GM12878 (cell line): Measurements from ENCODE around the gene TXNL1. TPM values are rescaled to one million over a fixed set of nuclear protein-coding genes. Genes with fewer than 3 reads are reported as not detected.

Experiments
- ATAC-seq: fragments of 200-7000 bp; cut with Tn5 transposase; 3 replicates; pipeline ENCODE4 v1.9.1; 2020; ENCODE audit warnings: mild to moderate bottlenecking, moderate library complexity
- BruUV-seq: library from RNA; stranded (reverse); fragments of 400-500 nt; replicated peaks from 2 replicates; lab custom pipeline; 2021; lab: Mats Ljungman, UMichigan
- CTCF ChIA-PET: fragments of 300-600 bp; sonication (Branson Sonifier 250); formaldehyde crosslinking; extraction: SDS; loops from one replicate; lab custom pipeline; 2021; ENCODE audit warnings: inconsistent platforms; lab: Yijun Ruan, JAX
- POLR2A ChIA-PET: fragments of 350-600 bp; formaldehyde crosslinking; extraction: SDS; loops from one replicate; lab custom pipeline; 2021; ENCODE audit warnings: inconsistent platforms; lab: Charles Lee
- RAD21 ChIA-PET: fragments of 300-600 bp; sonication (Branson Sonifier 250); formaldehyde crosslinking; loops from one replicate; lab custom pipeline; 2023; ENCODE audit warnings: antibody characterized with exemption; ENCODE audit not compliant: unreplicated experiment; lab: Charles Lee
- SMC1A ChIA-PET: fragments of 300-600 bp; sonication (Branson Sonifier 250); formaldehyde crosslinking; loops from one replicate; lab custom pipeline; 2023; ENCODE audit not compliant: unreplicated experiment, uncharacterized antibody; lab: Charles Lee
- DNase-seq: peaks from one replicate; pipeline ENCODE4 v3.0.0-alpha.2; 2011; ENCODE audit warnings: low read depth, low spot score
- FAIRE-seq: peaks from 3 replicates; lab custom pipeline; 2011; peaks lifted over from hg19 to GRCh38; lab: Jason Lieb, UNC
- H2AFZ ChIP-seq: 2 replicates; pipeline ENCODE4 v1.6.0; 2011; ENCODE audit warnings: low read depth, low read length, control low read depth; ENCODE audit not compliant: control insufficient read depth
- H3K27ac ChIP-seq: 2 replicates; pipeline ENCODE4 v1.5.1; 2011; ENCODE audit warnings: control low read depth; ENCODE audit not compliant: control insufficient read depth, insufficient read depth
- H3K27me3 ChIP-seq, 2 experiments: replicated peaks in 1 of 2; 2 replicates each; pipeline versions ENCODE4 v1.6.0 to v1.6.1; 2011; ENCODE audit warnings: low read length in 1 of 2; ENCODE audit not compliant: control insufficient read depth in 2 of 2, insufficient read depth in 2 of 2
- H3K36me3 ChIP-seq, 2 experiments: 2 replicates each; pipeline ENCODE4 v1.5.1; 2011; ENCODE audit warnings: low read length in 1 of 2; ENCODE audit not compliant: control insufficient read depth in 2 of 2, insufficient read depth in 2 of 2
- H3K4me1 ChIP-seq: 2 replicates; pipeline ENCODE4 v1.6.1; 2011; ENCODE audit warnings: mild to moderate bottlenecking, low read length, moderate library complexity, mixed read lengths; ENCODE audit not compliant: control insufficient read depth, insufficient read depth
- H3K4me2 ChIP-seq: 2 replicates; pipeline ENCODE4 v1.6.0; 2011; ENCODE audit warnings: control low read depth; ENCODE audit not compliant: control insufficient read depth, insufficient read depth
- H3K4me3 ChIP-seq: fragments of 200-600 bp; sonication (generic); 2 replicates; pipeline ENCODE4 v1.5.1; 2016
- H3K79me2 ChIP-seq: 2 replicates; pipeline ENCODE4 v1.6.0; 2011; ENCODE audit warnings: low read length; ENCODE audit not compliant: control insufficient read depth, insufficient read depth
- H3K9ac ChIP-seq: 2 replicates; pipeline ENCODE4 v1.8.0; 2011; ENCODE audit warnings: low read length, control low read depth, mixed read lengths; ENCODE audit not compliant: control insufficient read depth, insufficient read depth
- H3K9me3 ChIP-seq: replicated peaks from 3 replicates; pipeline ENCODE4 v1.5.1; 2011; ENCODE audit warnings: mild to moderate bottlenecking, low read length; ENCODE audit not compliant: control insufficient read depth, insufficient read depth
- H4K20me1 ChIP-seq: 2 replicates; pipeline ENCODE4 v1.6.0; 2011; ENCODE audit not compliant: control insufficient read depth, insufficient read depth
- ATF2 ChIP-seq: IDR thresholded peaks from 2 replicates; pipeline ENCODE4 v1.6.1; 2012; ENCODE audit warnings: low read length, inconsistent platforms
- ATF3 ChIP-seq: IDR thresholded peaks from 2 replicates; pipeline ENCODE4 v1.6.1; 2011; ENCODE audit warnings: low read depth, mild to moderate bottlenecking, low read length, moderate library complexity, borderline replicate concordance; ENCODE audit errors: extremely low read depth
- BCL11A ChIP-seq: IDR thresholded peaks from 2 replicates; pipeline ENCODE4 v1.6.1; 2011; ENCODE audit warnings: low read depth, low read length
- BCLAF1 ChIP-seq: fragments of 450-650 bp; IDR thresholded peaks from 2 replicates; pipeline ENCODE4 v1.6.1; 2017; ENCODE audit warnings: antibody characterized with exemption, mild to moderate bottlenecking, moderate library complexity
- CBFB ChIP-seq: IDR thresholded peaks from 2 replicates; pipeline ENCODE4 v1.6.1; 2016; ENCODE audit warnings: antibody characterized with exemption, low read depth
- CBX5 ChIP-seq: sonication (generic); IDR thresholded peaks from 2 replicates; pipeline ENCODE4 v1.6.1; 2016; ENCODE audit warnings: low read depth, moderate library complexity, mild to moderate bottlenecking, inconsistent platforms
- CREB1 ChIP-seq: IDR thresholded peaks from 2 replicates; pipeline ENCODE4 v1.6.1; 2012; ENCODE audit warnings: low read depth, mild to moderate bottlenecking, inconsistent platforms
- ELK1 ChIP-seq: IDR thresholded peaks from 2 replicates; pipeline ENCODE4 v1.6.1; 2012; ENCODE audit warnings: low read depth, low read length, improper control_type of control experiment
- IKZF2 ChIP-seq, 2 experiments: fragments of 450-650 bp; IDR thresholded peaks; 2 replicates each; pipeline ENCODE4 v1.6.1; 2017; ENCODE audit warnings: mild to moderate bottlenecking in 2 of 2, moderate library complexity in 2 of 2
- MEF2B ChIP-seq: fragments of 450-650 bp; IDR thresholded peaks from 2 replicates; pipeline ENCODE4 v1.6.1; 2018; ENCODE audit warnings: mild to moderate bottlenecking, moderate library complexity; ENCODE audit not compliant: partially characterized antibody, poor library complexity, severe bottlenecking
- NFYA ChIP-seq: IDR thresholded peaks from 2 replicates; pipeline ENCODE4 v1.6.1; 2011; ENCODE audit warnings: low read depth, mild to moderate bottlenecking, low read length, improper control_type of control experiment, borderline replicate concordance
- PML ChIP-seq: IDR thresholded peaks from 2 replicates; pipeline ENCODE4 v1.6.1; 2012; ENCODE audit warnings: low read length, inconsistent platforms
- SMC3 ChIP-seq: IDR thresholded peaks from 2 replicates; pipeline ENCODE4 v1.6.1; 2011; ENCODE audit warnings: low read length, improper control_type of control experiment, borderline replicate concordance
- SREBF2 ChIP-seq: IDR thresholded peaks from 2 replicates; pipeline ENCODE4 v1.6.1; 2012; ENCODE audit warnings: mild to moderate bottlenecking, low read length
- SUPT20H ChIP-seq: IDR thresholded peaks from 2 replicates; pipeline ENCODE4 v1.6.1; 2011; ENCODE audit warnings: low read depth, mild to moderate bottlenecking, low read length, moderate library complexity, borderline replicate concordance; ENCODE audit not compliant: control insufficient read depth
- TCF12 ChIP-seq: IDR thresholded peaks from 2 replicates; pipeline ENCODE4 v1.6.1; 2011; ENCODE audit warnings: low read depth, mild to moderate bottlenecking, low read length
- ZNF217 ChIP-seq: fragments of 450-650 bp; IDR thresholded peaks from 2 replicates; pipeline ENCODE4 v1.6.1; 2017; ENCODE audit warnings: antibody characterized with exemption, mild to moderate bottlenecking
- ZNF384 ChIP-seq: IDR thresholded peaks from 2 replicates; pipeline ENCODE4 v1.6.1; 2012; ENCODE audit warnings: low read depth, mild to moderate bottlenecking, low read length, improper control_type of control experiment, borderline replicate concordance
- ZNF622 ChIP-seq: fragments of 450-650 bp; IDR thresholded peaks from 2 replicates; pipeline ENCODE4 v1.6.1; 2017; ENCODE audit warnings: mild to moderate bottlenecking, inconsistent platforms
- WGBS: methylation state at CpG from one replicate; pipeline ENCODE4 v1.1.6; 2016; ENCODE audit warnings: low lambda C conversion rate; ENCODE audit not compliant: insufficient replicate concordance, insufficient coverage; ENCODE audit errors: missing lambda C conversion rate; 5-methylcytosine and 5-hydroxymethylcytosine counted together
- in situ Hi-C: fragments of 300-500 bp; cut with MboI; formaldehyde crosslinking; loops from 9 replicates; pipeline ENCODE4 v1.14.3; 2018; ENCODE audit warnings: mixed read lengths
- intact Hi-C: fragments of 100-400 bp; cut with micrococcal nuclease; formaldehyde crosslinking; loops from one replicate; pipeline ENCODE4 v1.14.2; 2022; ENCODE audit not compliant: unreplicated experiment
- polyA plus RNA-seq, 11 experiments: library from polyadenylated mRNA; depleted of rRNA in 4 of 11; unstranded in 6 of 11; stranded (reverse) in 5 of 11; fragments of >200 nt; fragmentation: Nextera tagmentation in 4 of 11; fragmentation: Illumina TruSeq in 1 of 11; extraction: Ambion mirVana in 4 of 11; extraction: Trizol in 1 of 11; gene quantifications; 1 replicate in 1 of 11; 2 replicates in 10 of 11; pipeline versions ENCODE4 v1.2.1 to v1.2.3, GENCODE V29; 2011 to 2016; ENCODE audit warnings: inconsistent platforms in 2 of 11, missing spikeins in 2 of 11, low read depth in 1 of 11
- total RNA-seq, 4 experiments: library from RNA; depleted of rRNA in 3 of 4; stranded (reverse); fragments of >200 nt in 3 of 4; fragmentation: Illumina TruSeq in 1 of 4; extraction: Trizol in 1 of 4; gene quantifications; 2 replicates each; pipeline versions ENCODE4 v1.2.1 to v1.2.3, GENCODE V29; 2013 to 2021

Gene TXNL1
- total and polyA plus RNA-seq, 10 of the 15 experiments (the other 5 are each of a cell fraction or from before 2014, with no cell fraction given) = 30.9 to 124 (median 71.2) TPM

GRCh38 chr18:56576826-56577573 lies 61.4 kb downstream of the TXNL1 start:
- no peak overlapping the region for H3K4me3 ChIP-seq
- no TSS peak for BruUV-seq
- no peak for ATAC-seq
- SMC1A ChIA-PET = interaction anchor here (0.7 to 4.9 kb wide), 15 partner anchors 10 to 1192 kb away, joined by 3 to 28 read pairs (median 4); no protein-coding TSS in a partner anchor
- no peak overlapping the region for H2AFZ ChIP-seq
- no peaks in the 10 kb centered on the region for H3K36me3 ChIP-seq
- H3K4me2 ChIP-seq = no peak overlapping the region
- intact Hi-C loops (loop anchor here (1.0 to 10.0 kb wide), 4 partner anchors 462 to 1341 kb away; no protein-coding TSS in a partner anchor), in situ Hi-C loops (loop anchor here (10.0 to 25.0 kb wide), 3 partner anchors 1242 to 1890 kb away; no protein-coding TSS in a partner anchor)
- no peaks in the 10 kb centered on the region for H4K20me1 ChIP-seq
- 35% methylated on average over 14 of the region's 14 CpGs for WGBS
- CTCF ChIA-PET = interaction anchor here (0.7 to 5.1 kb wide), 30 partner anchors 8 to 1342 kb away, joined by 3 to 60 read pairs (median 4); no protein-coding TSS in a partner anchor
- no peak overlapping the region for H3K9ac ChIP-seq
- no peaks in the 10 kb centered on the region for H3K4me1 ChIP-seq
- DNase-seq = no peak
- RAD21 ChIA-PET = interaction anchor here (0.7 to 1.9 kb wide), 13 partner anchors 10 to 1342 kb away, joined by 3 to 6 read pairs (median 3); no protein-coding TSS in a partner anchor
- H3K27me3 ChIP-seq = no peaks in the 10 kb centered on the region; a peak in 1 of 4 replicates
- FAIRE-seq = no peak
- no peak overlapping the region for H3K27ac ChIP-seq
- H3K79me2 ChIP-seq = no peaks in the 10 kb centered on the region
- no peaks in the 10 kb centered on the region for H3K9me3 ChIP-seq
- POLR2A ChIA-PET = no interaction called here
- TF ChIP-seq ZNF217 = no peak
- TF ChIP-seq SMC3 = no peak
- no peak for TF ChIP-seq CREB1
- TF ChIP-seq ELK1 = no peak
- TF ChIP-seq BCL11A = no peak
- no peak for TF ChIP-seq PML
- TF ChIP-seq ZNF384 = no peak
- TF ChIP-seq ZNF622 = no peak
- no peak for TF ChIP-seq CBFB
- TF ChIP-seq ATF2 = no peak
- no peak for TF ChIP-seq ATF3
- TF ChIP-seq SUPT20H = no peak
- TF ChIP-seq NFYA = no peak
- TF ChIP-seq IKZF2 (IDR thresholded peaks at IDR 0.05) = no peak
- no peak for TF ChIP-seq SREBF2
- no peak for TF ChIP-seq CBX5
- TF ChIP-seq BCLAF1 = no peak
- TF ChIP-seq TCF12 = no peak
- no peak for TF ChIP-seq MEF2B
